HS-27A (cell line): ENCODE results near the gene LRP1B.

ENCODE experiments used
- DNase-seq: peaks from one replicate; pipeline ENCODE4 v3.0.0-alpha.2; 2012; ENCODE audit warnings: low read depth, missing footprints

LRP1B gene

GRCh38 chr2:140836826-140837225 lies 1294.0 kb downstream of the LRP1B start:
- DNase-seq = no peak

- no peak for DNase-seq
Measured at GRCh38 chr2:140835079-140835478, 1295.7 kb downstream of the LRP1B start.

GRCh38 chr2:140814141-140814540 lies 1316.7 kb downstream of the LRP1B start:
- no peak for DNase-seq

GRCh38 chr2:140808820-140809219 lies 1322.0 kb downstream of the LRP1B start:
- DNase-seq = no peak

- no peak for DNase-seq
Measured at GRCh38 chr2:140808211-140808610, 1322.6 kb downstream of the LRP1B start.

- no peak for DNase-seq
Measured at GRCh38 chr2:140804700-140805260, 1326.0 kb downstream of the LRP1B start.

- no peak for DNase-seq
Measured at GRCh38 chr2:140801311-140801710, 1329.5 kb downstream of the LRP1B start.

GRCh38 chr2:140797718-140798117 lies 1333.1 kb downstream of the LRP1B start:
- no peak for DNase-seq

- DNase-seq = no peak
Measured at GRCh38 chr2:140791802-140792201, 1339.0 kb downstream of the LRP1B start.

GRCh38 chr2:140786585-140786984 lies 1344.2 kb downstream of the LRP1B start:
- DNase-seq = no peak

GRCh38 chr2:140775411-140775810 lies 1355.4 kb downstream of the LRP1B start:
- DNase-seq = no peak

GRCh38 chr2:140770645-140771044 lies 1360.2 kb downstream of the LRP1B start:
- DNase-seq = no peak

- DNase-seq = no peak
Measured at GRCh38 chr2:140761807-140762206, 1369.0 kb downstream of the LRP1B start.

- DNase-seq = no peak
Measured at GRCh38 chr2:140759426-140760156, 1371.2 kb downstream of the LRP1B start.

- no peak for DNase-seq
Measured at GRCh38 chr2:140747665-140748064, 1383.2 kb downstream of the LRP1B start.

- DNase-seq = no peak
Measured at GRCh38 chr2:140747090-140747489, 1383.7 kb downstream of the LRP1B start.

GRCh38 chr2:140744379-140744778 lies 1386.4 kb downstream of the LRP1B start:
- no peak for DNase-seq

GRCh38 chr2:140737006-140737405 lies 1393.8 kb downstream of the LRP1B start:
- DNase-seq = no peak

GRCh38 chr2:140734992-140735391 lies 1395.8 kb downstream of the LRP1B start:
- DNase-seq = no peak

- no peak for DNase-seq
Measured at GRCh38 chr2:140718999-140719398, 1411.8 kb downstream of the LRP1B start.

GRCh38 chr2:140717481-140717880 lies 1413.3 kb downstream of the LRP1B start:
- no peak for DNase-seq

- DNase-seq = no peak
Measured at GRCh38 chr2:140714586-140714985, 1416.2 kb downstream of the LRP1B start.

GRCh38 chr2:140711867-140712266 lies 1418.9 kb downstream of the LRP1B start:
- no peak for DNase-seq

GRCh38 chr2:140701726-140702125 lies 1429.1 kb downstream of the LRP1B start:
- no peak for DNase-seq
